Stimulated activated CD4-positive, alpha-beta T cell treated with anti-CD3 and anti-CD28 coated beads, Interleukin-2, amount 100 ng/mL, for 24 hours (primary cell): ENCODE measurements around the gene SPOCK1.

Source experiments
- DNase-seq, 2 donors: peaks; one replicate each; pipeline ENCODE4 v3.0.0-alpha.2; 2020

The SPOCK1 gene

DNA sequence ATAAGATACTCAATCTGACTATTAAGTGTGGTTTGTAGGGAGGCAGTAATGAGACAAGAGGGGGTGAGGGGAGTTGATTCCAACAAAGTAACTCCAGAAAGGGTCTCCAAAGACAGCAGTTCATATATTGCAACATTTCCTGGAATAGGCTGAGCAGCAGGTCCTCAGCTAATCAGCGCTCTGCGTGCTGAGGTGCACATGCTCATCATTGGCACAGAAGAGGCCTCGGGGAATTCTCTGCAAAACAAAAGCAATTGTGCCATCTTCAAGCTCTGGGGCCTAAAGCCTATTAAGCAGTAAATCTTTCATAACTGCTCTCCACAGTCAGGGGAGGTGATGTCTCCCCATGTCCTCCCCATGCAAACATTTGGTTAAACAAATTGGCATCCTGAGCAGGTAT is 357.3 kb downstream of the SPOCK1 start:
- no peak for DNase-seq

DNA sequence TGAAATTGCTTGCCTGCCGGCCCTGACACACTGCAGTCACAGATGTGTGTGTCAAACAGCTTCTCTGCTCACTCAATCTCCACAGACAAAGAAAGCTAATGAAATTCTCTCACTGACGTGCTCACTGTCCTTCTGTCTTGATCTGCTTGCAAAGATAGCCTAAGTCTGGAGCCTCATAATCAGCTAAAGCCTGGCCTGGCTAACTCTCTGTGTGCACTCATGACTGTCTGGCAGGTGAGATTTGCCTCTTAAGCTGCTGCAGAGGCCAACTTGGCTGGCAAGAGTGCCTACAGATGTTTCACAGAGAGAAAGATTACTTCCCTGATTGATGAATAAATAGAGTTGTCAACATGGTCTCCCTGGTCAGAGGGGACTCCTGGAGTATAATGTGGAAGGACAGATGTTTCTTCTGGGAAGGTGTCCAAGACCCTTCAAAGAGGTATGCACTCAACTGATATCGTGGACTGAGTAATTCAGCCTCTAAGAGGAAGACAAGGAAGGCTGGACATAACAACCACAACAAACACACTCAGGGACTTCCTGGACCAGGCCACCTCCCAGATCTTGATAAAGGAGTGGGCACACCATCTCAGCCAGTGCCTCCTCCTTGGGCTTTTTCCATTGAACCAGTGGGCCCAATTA is 362.0 kb downstream of the SPOCK1 start:
- DNase-seq = no peak

DNA sequence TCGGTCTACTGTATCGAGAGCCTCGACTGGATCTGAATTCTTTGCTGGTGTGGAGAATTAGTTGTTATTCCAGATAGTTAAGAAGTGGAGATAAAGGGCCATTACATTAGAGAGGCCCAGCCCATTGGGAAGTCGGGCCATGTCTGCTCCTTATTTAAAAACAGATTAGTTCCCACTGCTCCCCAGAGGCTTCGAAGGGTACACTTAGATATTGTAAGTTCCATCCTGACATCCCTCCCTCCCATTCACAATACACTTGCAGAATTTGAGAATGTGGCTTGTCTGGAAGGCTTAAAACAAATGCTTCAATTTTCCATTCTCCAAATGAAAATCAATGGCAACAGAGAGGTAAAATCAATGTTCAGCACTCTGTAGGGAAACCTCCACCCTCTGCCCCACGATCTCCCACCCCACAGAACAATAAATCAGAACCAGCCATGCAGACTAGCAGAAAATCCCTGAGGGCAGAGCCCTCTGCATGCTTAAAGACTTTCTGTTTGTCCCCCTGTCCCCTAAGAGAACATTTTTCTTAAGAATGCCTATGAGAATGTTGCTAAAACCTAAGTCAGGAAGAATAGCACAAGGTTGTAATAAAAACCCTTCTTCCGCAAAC is 364.1 kb downstream of the SPOCK1 start:
- no peak for DNase-seq

DNA sequence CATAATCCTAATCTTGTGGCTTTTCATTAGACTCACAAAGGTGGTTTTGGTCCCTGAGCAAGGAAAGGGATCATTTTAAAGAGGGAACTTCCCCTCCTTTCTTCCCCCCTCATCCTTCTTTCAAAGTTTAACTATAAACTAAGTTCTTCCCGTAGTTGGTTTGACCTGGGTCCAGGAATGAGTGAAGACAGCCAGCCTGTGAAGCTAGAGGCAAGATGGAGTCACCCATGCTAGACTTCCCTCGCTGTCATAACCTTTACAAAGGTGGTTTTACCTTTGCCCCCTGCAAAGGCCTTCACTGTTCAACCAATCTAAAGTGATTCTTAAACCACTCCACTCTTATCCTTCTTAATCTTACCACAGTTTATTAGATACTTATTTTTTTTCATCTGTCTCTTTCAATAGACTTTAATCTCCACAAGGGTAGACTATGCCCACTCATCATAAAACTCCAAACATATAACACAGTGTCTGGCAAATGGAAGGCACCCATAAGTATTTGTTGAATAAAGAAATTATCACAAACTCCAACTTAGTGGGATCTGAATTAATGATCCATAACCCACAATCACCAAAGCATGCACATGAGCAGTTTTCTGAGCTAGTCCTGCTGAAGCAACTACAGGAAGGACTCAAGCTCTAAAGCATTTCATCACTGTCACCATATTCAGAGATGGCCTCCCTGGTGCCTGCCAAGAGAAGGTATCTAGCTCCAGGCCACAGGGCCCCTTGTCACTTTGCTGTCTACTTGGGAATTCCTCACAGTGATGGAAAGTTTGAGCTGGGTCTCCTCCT is 369.0 kb downstream of the SPOCK1 start:
- DNase-seq = no peak

DNA sequence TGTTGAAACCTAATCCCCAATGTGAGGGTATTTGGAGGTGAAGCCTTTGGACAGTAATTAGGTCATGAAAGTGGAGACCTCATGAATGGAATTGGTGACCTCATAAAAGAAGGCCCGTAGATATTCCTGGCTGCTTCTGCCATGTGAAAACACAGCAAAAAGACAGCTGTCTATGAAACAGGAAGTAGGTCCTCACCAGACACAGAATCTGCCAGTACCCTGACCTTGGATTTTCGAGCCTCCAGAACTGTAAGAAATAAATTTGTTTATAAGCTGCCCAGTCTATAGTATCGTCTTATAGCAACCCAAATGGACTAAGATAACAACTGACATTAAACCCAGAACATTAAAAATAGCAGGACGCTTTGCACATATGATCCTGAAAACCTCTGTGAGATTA is 371.1 kb downstream of the SPOCK1 start:
- no peak for DNase-seq

DNA sequence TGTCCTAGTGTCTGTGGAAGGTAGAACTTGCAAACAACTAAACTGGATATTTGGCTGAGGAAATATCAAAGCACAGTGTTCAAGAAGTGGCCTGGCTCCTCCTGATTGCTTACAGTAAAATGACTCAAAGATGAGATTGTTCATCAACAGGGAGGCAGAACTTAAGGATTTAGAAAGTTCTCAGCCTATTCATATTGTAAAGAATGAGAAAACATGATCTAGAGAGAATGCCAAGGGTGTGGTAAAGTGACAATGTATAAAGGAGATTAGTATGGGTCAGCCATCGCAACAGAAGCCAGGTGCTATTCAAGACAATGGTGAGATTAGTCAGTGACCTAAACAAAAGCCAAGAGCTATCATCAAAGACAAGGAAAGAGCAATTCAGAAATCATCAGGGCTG is 372.3 kb downstream of the SPOCK1 start:
- DNase-seq = no peak

DNA sequence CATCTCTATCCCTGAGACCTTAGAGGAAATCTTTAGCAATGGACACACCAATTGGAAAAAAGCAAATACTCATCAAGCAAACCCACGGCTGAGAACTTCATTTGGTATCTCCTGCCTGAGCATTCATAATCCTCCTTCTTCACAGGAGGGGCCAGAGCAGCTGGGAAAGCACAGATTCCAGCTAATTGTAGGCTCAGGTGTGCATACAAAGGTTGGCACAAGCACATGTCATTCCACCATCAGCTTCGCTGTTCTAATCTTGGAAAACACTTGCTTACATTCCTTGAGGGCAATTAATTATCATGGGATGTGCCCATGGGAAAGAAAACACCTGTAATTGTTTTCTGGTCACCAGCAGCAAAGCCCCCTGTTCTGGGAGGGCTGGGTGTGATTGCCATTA is 376.6 kb downstream of the SPOCK1 start:
- no peak for DNase-seq

DNA sequence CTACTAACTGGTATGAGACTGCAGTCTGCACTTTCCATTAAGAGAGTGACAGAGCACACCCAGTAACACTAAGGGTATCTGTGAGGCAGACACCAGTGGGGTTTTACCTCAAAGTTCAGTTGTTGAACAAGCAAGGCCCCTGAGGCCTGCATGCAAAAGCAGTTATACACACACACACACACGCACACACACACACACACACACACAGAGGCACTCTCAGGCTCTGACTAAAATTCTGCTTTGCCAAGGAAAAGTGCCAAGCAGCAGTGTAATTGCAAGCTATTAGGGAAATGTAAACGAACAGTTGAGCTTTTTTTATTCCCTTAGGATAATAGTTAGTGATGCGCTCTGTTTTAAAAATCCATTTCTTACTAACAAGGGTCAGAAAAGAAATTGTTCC is 377.1 kb downstream of the SPOCK1 start:
- no peak for DNase-seq

DNA sequence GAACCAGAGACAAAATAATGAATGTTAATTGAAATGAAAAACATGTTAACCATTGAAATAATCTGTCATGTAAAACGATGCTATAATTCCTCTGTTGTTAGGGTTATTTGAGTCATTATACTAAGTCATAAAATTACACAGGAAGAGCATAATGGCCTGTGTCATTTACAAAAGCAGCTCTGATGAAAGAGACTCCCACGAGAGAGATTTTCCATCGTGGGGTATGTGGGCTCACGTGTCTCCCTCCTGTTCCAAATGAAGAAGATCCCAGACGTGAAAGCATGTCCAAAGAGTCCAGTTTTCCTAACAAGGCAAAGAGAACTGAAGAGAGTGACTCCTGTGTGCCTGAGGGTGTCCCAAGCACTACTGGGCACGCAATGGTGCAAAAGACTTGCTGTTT is 379.8 kb downstream of the SPOCK1 start:
- DNase-seq = no peak

DNA sequence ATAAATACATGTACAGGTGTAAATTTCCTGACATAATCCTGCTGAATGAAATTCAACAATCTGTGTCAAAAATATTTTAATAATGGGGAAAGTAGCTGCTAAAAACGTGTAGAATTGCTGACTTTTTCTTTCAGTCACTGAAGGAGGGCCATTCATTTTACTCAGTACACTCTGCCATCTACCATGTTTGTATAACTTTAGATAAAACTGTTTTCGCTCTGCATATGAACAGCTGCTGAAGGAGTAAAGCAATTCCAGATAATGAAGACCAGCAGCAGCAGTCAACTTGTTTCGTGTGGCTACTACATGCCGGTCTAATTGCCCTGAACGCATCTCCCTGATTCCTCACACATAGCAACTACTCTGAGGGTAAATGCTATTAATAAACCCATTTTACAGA is 380.5 kb downstream of the SPOCK1 start:
- no peak for DNase-seq

DNA sequence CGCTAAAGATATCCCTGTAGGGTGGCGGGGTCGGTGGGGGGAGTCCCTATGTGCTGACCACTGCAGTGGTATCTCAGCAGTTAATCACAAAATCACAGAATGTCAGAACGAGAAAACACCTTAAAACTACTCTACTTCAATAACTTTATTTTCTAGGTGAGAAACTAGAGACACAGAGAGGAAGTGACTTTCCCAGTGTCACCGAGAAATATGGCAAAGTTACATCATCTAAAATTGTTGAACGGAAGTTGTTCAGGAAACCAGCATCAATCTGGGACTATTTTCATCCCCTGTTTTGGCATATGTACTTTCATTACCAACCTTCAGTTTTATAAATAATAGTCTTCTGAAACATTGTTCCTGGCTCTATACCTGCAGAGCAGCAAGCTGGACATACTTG is 384.0 kb downstream of the SPOCK1 start:
- DNase-seq = no peak

DNA sequence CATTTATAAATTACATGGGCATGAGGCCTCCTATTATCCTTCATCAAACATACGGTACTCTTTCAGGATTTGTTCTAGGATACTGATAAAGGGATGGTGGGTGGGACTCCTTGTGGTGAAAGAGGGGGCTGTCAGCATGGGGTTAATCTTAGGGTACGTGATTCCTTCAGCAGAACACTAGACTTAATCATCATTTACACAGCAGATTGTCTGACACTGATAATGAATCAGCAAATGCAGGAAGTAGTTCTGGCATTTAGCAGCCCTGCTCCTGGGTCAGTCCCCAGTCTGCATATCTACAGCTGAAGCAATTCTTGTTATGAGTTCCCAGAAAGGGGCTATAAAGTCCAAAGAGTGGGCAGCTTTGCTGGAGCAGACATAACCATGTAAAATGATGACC is 384.6 kb downstream of the SPOCK1 start:
- DNase-seq = no peak

DNA sequence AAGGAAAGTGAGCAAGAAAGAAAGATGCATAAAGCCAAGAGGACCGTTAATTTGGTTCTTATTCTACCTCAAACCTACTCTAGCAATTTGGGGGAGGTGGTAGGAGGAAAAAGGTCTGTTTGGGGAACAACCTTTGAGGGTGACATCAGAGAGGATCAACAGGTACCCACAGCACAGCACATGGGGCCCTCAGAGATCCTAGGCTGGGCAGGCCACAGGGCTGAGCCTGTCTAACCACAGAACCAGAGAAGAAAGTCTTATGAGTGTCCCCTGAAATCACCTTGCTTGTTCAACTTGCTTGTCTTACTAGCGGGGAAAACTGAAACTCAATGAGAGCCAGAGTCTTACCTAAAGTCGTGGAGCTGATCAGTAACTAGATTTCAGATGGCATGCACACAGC is 385.2 kb downstream of the SPOCK1 start:
- DNase-seq = no peak

DNA sequence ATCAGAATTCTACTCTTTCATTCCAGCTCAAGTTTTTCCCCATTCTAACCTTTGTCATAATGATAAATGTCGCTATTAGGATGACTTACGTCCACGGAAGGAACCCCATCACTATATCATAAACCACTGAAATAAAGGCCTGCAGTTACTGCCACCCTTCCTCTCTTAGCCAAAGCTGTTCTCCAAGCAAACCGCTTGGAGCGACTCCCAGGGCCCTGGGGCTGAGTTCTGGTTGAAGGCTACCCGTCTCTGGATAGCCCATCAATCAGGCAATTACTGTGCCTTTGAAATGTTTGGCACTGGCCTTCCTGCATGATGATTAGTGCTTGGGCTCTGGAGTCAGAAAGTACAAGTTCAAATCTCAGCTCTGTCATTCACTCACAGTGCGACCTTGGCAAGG is 386.0 kb downstream of the SPOCK1 start:
- DNase-seq = no peak

DNA sequence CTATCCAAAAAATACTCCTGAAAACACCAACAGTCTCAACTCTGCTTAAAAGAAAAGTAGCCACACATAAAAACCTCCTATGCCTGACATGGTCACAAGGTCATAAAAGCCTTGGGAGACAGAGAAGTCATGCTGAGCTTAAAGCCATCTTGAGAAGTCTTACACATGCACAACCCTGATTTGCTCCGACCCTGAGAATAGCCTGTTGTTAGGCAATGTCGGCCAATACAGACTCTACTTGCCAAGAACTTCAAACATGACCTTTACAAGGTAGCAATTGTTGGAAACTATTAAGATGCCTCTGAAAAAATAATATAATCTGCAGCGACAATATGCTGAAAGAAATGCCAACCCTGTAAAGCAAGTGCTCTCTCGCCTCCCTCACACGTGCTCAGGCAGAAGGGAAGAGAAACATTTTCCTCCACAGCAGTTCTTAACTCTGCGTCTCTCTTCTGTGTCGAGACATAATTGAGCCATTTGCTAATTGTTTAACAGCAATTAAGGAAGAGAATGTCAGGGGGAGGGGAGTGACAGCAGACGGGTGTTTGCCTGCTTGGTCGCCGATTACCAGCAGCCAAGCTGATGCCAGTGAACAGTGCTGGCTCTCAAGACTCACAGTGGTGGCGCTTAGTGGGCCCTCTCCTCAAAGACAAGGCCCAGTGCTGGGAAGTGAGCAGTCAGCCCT is 393.6 kb downstream of the SPOCK1 start:
- no peak for DNase-seq

DNA sequence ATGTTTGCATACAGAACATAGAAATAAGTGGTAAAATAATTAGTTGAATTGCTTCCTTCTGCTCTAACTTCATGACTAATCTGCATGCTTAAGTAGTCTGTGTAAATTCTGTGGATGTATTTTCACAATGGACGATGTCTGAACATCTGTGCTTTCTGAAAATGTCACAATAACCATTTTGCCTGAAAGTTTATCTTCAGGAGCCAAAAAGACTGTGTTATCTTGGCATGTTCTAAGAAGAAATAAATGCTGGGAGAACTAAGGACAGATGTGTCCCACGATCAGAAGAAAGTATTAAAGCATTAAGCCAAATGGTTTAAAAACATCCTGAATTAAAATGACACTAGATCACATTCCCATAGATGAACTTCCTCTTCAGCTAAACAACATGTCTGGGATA is 397.6 kb downstream of the SPOCK1 start:
- DNase-seq = no peak

DNA sequence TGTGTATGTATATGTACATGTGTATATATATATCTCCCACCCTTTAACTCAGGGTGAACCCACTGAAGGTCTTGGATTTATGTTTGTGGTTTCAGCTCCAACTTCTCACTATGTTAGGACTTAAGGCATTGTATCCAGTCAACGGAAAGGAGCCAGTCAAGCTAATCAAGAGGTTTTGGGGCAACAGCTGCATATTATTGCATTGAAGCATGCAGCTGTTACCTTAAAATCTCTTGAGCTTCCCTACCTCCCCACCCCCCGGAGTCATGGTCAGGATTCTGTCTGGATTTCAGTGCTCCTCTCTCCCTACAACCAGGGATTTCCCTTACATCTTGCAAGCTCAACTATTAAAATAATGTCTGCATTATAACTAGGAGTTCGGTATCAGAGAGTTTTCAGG is 399.5 kb downstream of the SPOCK1 start:
- DNase-seq = no peak

DNA sequence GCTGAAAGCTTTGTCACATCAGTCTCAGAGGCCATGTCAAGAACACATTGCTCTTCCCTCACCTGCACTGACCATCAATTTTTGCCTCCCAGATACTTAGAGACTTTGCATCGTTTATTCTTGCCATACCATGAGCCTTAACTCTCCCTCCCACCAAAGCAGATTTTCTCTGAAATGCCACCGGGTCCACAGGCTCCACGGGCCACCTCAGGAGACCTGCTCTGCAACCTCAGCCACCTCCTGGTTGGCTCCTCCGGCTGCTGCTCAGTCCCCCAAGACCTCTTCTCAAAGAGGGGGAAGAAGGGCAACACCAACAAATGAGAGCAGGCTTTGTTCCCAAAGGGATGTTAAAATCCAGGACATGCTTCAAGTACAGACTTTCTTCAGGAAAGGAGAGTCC is 400.5 kb downstream of the SPOCK1 start:
- DNase-seq = no peak

DNA sequence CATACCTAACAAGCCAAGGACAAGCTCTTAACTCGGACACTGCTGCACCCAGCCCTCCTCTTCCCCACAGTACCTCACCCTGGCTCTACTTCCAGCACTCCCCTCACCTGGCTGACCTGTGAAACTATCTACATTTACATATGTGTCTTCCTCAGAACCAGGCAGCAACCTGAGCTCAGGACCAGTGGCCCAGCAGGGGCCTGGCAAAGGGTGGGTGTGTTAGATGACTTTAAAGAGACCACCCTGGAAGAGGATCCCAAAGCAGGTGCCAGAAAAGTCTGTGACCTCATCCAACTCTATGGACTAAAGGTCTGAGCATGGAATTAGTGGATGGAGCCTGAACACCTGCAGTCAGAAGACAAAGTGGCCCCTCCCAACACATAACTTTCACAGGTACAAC is 400.9 kb downstream of the SPOCK1 start:
- DNase-seq = no peak

DNA sequence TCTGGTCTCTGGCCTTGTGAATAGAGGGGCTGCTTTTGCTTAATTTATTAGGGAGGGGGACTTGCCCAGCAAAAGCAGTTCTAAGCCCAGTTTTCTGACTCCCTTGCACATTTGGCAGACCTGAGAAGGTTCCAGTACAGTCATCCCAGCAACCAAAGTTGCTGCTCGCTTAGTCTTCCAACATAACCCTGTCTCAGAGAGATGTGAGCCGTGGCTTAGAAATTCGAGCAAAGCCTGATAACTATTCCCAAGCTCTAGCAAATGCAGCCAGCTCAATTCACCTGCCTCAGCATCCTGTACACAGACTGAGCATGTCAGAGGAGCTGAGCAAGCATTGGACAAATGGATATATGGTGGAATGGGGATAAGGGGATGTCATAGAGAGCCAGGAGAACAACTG is 401.9 kb downstream of the SPOCK1 start:
- DNase-seq = no peak

DNA sequence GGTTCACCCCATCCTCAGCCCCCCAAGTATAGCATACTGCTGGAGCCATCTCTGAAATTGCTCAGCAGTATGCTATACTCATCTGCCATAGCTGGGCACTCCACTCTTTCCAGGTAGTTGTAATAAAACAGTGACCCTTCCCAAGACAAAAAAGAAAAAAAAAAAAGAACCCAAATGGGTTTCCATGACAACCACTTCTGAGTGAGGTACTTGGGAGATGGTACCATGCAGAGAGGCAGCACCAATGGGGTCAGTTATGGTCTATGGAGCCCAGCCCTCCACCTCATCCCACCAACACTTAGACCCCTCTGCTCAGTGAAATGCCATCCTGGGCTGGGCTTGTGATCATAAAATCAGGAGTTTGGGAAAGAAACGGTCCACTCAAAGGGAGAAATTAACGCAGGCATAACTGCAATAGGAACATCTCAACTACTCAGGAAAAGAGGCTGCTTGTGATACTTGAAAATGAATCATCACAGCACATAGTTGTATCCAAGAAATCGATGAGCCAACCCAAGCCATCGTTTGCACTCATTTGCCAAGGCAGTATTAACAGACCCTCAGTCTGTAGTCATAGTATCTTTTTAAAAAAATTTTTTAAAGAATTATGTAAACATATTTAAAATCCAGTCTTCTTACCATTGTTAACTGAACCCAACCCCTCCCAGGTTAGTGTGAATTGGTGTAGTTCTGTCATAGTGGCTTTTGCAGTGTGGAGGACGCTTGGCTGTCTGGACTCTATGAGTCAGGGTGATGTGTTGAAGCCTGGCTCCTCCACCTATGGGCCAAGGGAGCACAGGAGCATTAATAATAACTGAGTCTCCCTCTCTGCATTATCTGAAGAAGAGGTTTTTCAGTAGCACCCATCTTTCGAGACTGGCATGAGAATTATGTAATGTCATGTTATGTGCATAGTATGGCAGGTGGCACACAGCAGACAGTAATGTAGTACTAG is 402.7 kb downstream of the SPOCK1 start:
- DNase-seq = no peak

DNA sequence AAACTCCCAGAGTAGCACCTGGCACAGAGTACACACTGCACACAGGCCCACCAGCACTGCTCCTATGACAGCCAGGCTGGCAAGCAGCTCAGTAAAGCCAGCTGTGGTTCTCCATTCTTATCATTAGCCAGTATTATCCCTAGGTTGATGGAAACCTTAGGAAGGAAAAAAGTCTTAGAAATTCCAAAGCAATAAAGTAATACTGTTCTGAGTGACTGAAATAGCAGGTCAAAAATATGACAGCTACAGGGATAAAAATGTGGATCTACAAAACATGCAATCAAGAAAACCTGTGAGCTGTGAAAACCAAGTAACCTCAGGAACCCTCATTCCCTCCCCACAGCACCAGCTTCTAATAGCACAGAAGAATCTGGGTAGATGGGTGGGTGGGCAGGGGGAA is 403.5 kb downstream of the SPOCK1 start:
- DNase-seq = no peak

DNA sequence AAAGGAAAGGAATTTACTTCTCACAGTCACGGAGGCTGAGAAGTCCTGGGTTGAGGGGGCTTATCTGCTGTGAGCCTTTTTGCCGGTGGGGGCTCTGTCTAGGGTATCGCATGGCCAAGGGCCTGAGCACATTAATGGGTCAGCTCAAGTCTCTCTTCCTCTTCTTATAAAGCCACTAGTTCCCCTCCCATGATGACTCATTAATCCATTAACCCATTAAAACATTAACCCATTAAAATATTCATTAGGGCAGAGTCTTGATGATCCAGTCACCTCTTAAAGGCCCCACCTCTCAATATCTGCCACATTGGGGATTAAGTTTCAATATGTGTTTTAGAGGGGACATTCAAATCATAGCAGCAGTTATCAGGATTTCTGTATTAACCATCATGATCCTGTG is 406.3 kb downstream of the SPOCK1 start:
- DNase-seq = no peak
